ENCODE measurements around the gene ANKRD55. TPM values are rescaled to one million over a fixed set of nuclear protein-coding genes. Genes with fewer than 3 reads are reported as not detected.
"Not testable (repeated sequence)": the region's sequence is repeated elsewhere in the genome, so short reads cannot be mapped to it uniquely, and the experiment has no call there.

Gene ANKRD55
- total and polyA plus RNA-seq, 2 of the 8 experiments (the other 6 are each of a cell fraction or from before 2014, with no cell fraction given): not detected

DNA sequence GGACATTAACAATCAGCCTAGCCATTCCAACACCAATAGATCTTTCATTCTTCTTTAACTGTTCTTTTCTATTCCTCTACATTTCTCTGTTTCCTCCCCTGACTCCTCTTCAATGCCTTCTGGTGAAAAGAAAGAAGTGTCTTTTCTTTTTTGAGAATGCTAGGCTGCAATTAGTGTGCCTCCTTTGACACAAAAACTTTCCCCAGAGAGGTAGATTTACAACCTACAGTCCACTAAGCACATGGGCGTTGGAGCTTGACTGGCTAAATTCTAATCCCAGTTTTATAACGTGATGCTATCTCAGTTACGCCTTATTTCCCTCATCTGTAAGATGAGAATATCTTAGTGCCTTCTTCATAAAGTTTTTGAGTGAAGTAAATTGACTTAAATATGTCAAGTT, 16.9 kb upstream of the ANKRD55 start (continued):
- TF ChIP-seq PHF8 (conservative IDR thresholded peaks at IDR 0.05; ENCODE audit: low read depth, low read length) (no peak), SIN3A (conservative IDR thresholded peaks at IDR 0.05 in 1 of 2, IDR thresholded peaks at IDR 0.05 in 1 of 2; ENCODE audit: low read depth in 1 of 2, low read length in 2 of 2) (no peak), KDM4A (IDR thresholded peaks at IDR 0.05; ENCODE audit: low read depth, low read length, severe bottlenecking) (no peak), BRCA1 (IDR thresholded peaks at IDR 0.05; ENCODE audit: low read depth, low read length) (no peak), JUN (IDR thresholded peaks at IDR 0.05; ENCODE audit: low read depth, low read length) (no peak), SAP30 (IDR thresholded peaks at IDR 0.05; ENCODE audit: insufficient read depth, insufficient replicate concordance, low read length) (no peak), CTBP2 (IDR thresholded peaks at IDR 0.05; ENCODE audit: borderline replicate concordance, insufficient read depth, insufficient read length, low read length) (no peak)
- TF ChIP-seq, protein P1, sequence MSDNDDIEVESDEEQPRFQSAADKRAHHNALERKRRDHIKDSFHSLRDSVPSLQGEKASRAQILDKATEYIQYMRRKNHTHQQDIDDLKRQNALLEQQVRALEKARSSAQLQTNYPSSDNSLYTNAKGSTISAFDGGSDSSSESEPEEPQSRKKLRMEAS (IDR thresholded peaks at IDR 0.05): no peak

DNA sequence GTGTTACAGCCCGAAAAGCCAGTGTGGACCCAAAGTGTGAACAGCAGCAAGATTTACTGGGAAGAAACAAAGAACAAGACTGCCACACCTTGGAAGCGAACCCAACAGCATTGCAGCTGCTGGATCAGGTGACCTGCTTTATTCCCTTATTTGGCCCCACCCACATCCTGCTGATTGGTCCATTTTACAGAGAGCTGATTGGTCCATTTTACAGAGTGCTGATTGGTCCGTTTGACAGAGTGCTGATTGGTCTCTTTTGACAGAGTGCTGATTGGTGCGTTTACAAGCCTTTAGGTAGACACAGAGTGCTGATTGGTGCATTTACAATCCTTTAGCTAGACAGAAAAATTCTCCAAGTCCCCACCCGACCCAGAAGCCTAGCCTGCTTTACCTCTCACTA, 16.0 kb upstream of the ANKRD55 start:
- H3K9ac ChIP-seq (replicated peaks in 1 of 4; ENCODE audit: extremely low read depth in 1 of 4, low read depth in 3 of 4, low read length in 3 of 4); H3K56ac ChIP-seq (replicated peaks; ENCODE audit: insufficient read length, low read depth, low read length); H4K91ac ChIP-seq (replicated peaks; ENCODE audit: insufficient read length, low read length); H3K27me3 ChIP-seq (replicated peaks in 1 of 4; ENCODE audit: control insufficient read depth in 3 of 4, extremely low read depth in 1 of 4, insufficient read depth in 3 of 4, low read length in 3 of 4); H3K4me3 ChIP-seq (ENCODE audit: extremely low read depth in 1 of 4, insufficient read depth in 2 of 4, low read depth in 3 of 4, low read length in 4 of 4); H3K18ac ChIP-seq (ENCODE audit: extremely low read depth, low read length); H3K9me3 ChIP-seq (ENCODE audit: insufficient read depth in 2 of 2, low read depth in 1 of 2, low read length in 1 of 2); H3K14ac ChIP-seq (ENCODE audit: insufficient read length); H3K4me1 ChIP-seq (replicated peaks in 1 of 4; ENCODE audit: control insufficient read depth in 3 of 4, insufficient read depth in 4 of 4, low read length in 3 of 4); H2BK120ac ChIP-seq (replicated peaks; ENCODE audit: low read depth, low read length); H3K79me1 ChIP-seq (ENCODE audit: low read depth, low read length); H3K79me2 ChIP-seq (ENCODE audit: control insufficient read depth in 1 of 2, insufficient read depth in 2 of 2, low read length in 2 of 2); FAIRE-seq; H4K5ac ChIP-seq (ENCODE audit: insufficient read length, low read depth, low read length); DNase-seq (ENCODE audit: low read depth in 1 of 2, low spot score in 2 of 2); H2BK20ac ChIP-seq (ENCODE audit: low read length); H3K36me3 ChIP-seq (ENCODE audit: control insufficient read depth in 2 of 4, insufficient read depth in 4 of 4, low read length in 3 of 4); H4K20me1 ChIP-seq (replicated peaks in 1 of 2; ENCODE audit: control insufficient read depth in 1 of 2, insufficient read depth in 2 of 2, low read length in 2 of 2); H3K4me2 ChIP-seq (ENCODE audit: insufficient read depth in 1 of 2, low read depth in 2 of 2, low read length in 2 of 2); H4K8ac ChIP-seq (ENCODE audit: extremely low read depth, insufficient read depth, low read length); H2BK12ac ChIP-seq (ENCODE audit: low read depth, low read length); H2AFZ ChIP-seq (ENCODE audit: low read length); H2AK5ac ChIP-seq (ENCODE audit: low read depth, low read length); H2BK15ac ChIP-seq (ENCODE audit: low read length); H3K23ac ChIP-seq (ENCODE audit: insufficient read length); H3K23me2 ChIP-seq (ENCODE audit: low read depth, low read length); H3K4ac ChIP-seq (replicated peaks; ENCODE audit: insufficient read length, low read depth, low read length); H3K27ac ChIP-seq (ENCODE audit: low read depth, low read length); H2BK5ac ChIP-seq (ENCODE audit: low read depth, low read length); POLR2A ChIA-PET (ENCODE audit: partially characterized antibody): not testable (repeated sequence)
- 80% methylated on average over 5 of the region's 5 CpGs; no CpG with 5 or more reads in 1 of the 2 experiments for WGBS, 2 experiments (ENCODE audit: extremely low coverage in 1 of 2, insufficient coverage in 1 of 2, insufficient read length in 1 of 2, insufficient replicate concordance in 2 of 2, low coverage in 1 of 2, low lambda C conversion rate in 2 of 2, missing lambda C conversion rate in 1 of 2)
- CTCF ChIA-PET (ENCODE audit: partially characterized antibody): interaction anchor here (1.9 kb wide), 1 partner anchor 15 kb away, joined by 6 read pairs; no protein-coding TSS in a partner anchor
